ENCODE results near the gene NCAM1. TPM values are rescaled to one million over a fixed set of nuclear protein-coding genes. Genes with fewer than 3 reads are reported as not detected.

Gene NCAM1
- total RNA-seq, 1 experiment from 2014 or later = 5.9 TPM

DNA sequence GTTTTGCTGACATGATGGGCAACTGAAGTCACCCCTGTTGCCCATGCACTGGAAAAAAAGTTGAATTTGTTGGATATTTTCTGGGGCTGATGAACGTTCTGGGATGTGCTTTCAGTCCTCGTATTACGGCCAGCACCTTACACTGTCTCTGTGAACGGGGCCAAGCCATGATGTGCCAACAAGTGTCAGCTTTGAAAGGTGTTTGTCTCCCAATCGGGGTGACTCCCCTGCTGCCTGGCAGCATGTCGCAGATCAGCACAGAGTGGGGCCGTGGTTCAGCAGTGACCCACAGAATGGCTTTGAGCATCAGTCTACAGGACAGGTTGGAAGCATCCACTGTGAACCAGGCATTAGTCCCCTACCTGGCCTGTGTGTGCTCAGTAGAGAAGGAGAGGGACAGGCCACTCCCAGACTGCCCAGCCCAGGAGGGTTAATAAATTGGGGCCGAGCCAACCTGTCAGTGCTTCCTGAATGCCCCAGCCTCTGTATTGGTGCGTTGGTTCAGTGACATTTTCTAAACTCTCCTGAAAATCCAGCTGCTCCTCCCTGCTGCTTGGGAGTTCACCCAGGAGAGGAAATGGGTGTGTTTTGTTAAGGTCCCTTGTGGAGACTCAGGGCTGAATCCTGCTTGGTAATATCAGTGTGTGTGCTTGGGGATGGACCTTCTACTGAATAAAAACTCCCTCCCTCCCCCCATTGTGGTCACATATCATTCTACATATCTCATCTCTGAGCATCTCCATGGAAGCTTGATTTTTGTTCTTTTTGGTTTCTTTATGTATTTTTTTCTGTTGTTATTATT lies 302.4 kb downstream of the NCAM1 start (continued):
- TF ChIP-seq, protein P1, sequence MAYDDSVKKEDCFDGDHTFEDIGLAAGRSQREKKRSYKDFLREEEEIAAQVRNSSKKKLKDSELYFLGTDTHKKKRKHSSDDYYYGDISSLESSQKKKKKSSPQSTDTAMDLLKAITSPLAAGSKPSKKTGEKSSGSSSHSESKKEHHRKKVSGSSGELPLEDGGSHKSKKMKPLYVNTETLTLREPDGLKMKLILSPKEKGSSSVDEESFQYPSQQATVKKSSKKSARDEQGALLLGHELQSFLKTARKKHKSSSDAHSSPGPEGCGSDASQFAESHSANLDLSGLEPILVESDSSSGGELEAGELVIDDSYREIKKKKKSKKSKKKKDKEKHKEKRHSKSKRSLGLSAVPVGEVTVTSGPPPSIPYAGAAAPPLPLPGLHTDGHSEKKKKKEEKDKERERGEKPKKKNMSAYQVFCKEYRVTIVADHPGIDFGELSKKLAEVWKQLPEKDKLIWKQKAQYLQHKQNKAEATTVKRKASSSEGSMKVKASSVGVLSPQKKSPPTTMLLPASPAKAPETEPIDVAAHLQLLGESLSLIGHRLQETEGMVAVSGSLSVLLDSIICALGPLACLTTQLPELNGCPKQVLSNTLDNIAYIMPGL (CRISPR knock-in tag; IDR thresholded peaks at IDR 0.05) = no peak
- no peak for TF ChIP-seq ZNF121 (CRISPR knock-in tag; IDR thresholded peaks at IDR 0.05)

DNA sequence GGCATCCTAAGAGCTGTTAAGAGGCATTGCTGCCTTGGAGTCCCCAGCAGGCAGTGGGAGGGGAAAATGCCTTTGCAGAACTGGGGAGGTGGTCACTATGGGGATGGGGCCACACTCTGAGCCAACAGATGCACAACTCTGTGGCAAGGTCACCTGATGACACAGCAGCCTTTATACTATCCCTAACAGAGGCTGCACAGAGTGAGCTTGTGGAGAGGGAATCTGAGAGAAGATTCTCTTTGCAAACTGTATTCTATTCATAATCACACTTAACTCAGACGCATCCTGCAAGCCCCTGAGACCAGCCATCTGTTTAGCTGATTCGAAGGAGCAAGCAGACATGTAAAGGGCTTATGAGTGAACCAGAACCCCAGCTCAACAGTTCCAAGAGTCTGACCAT lies 304.1 kb downstream of the NCAM1 start:
- ChIA-PET POLR2A (no interaction called here), CTCF (interaction anchor here (1.0 kb wide), 1 partner anchor 467 kb away, joined by 3 read pairs; no protein-coding TSS in a partner anchor)
- no peak for TF ChIP-seq NFYB (CRISPR knock-in tag; conservative IDR thresholded peaks at IDR 0.05; ENCODE audit: low read depth)
- TF ChIP-seq NFE2L1 (CRISPR knock-in tag; IDR thresholded peaks at IDR 0.05) = no peak
- no peak for TF ChIP-seq RELA (CRISPR knock-in tag; IDR thresholded peaks at IDR 0.05; ENCODE audit: borderline replicate concordance)
- no peak for TF ChIP-seq ATF1 (CRISPR knock-in tag; IDR thresholded peaks at IDR 0.05)
- TF ChIP-seq, protein P2, sequence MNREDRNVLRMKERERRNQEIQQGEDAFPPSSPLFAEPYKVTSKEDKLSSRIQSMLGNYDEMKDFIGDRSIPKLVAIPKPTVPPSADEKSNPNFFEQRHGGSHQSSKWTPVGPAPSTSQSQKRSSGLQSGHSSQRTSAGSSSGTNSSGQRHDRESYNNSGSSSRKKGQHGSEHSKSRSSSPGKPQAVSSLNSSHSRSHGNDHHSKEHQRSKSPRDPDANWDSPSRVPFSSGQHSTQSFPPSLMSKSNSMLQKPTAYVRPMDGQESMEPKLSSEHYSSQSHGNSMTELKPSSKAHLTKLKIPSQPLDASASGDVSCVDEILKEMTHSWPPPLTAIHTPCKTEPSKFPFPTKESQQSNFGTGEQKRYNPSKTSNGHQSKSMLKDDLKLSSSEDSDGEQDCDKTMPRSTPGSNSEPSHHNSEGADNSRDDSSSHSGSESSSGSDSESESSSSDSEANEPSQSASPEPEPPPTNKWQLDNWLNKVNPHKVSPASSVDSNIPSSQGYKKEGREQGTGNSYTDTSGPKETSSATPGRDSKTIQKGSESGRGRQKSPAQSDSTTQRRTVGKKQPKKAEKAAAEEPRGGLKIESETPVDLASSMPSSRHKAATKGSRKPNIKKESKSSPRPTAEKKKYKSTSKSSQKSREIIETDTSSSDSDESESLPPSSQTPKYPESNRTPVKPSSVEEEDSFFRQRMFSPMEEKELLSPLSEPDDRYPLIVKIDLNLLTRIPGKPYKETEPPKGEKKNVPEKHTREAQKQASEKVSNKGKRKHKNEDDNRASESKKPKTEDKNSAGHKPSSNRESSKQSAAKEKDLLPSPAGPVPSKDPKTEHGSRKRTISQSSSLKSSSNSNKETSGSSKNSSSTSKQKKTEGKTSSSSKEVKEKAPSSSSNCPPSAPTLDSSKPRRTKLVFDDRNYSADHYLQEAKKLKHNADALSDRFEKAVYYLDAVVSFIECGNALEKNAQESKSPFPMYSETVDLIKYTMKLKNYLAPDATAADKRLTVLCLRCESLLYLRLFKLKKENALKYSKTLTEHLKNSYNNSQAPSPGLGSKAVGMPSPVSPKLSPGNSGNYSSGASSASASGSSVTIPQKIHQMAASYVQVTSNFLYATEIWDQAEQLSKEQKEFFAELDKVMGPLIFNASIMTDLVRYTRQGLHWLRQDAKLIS (CRISPR knock-in tag; IDR thresholded peaks at IDR 0.05; ENCODE audit: borderline replicate concordance) = no peak
- TF ChIP-seq, protein P3, sequence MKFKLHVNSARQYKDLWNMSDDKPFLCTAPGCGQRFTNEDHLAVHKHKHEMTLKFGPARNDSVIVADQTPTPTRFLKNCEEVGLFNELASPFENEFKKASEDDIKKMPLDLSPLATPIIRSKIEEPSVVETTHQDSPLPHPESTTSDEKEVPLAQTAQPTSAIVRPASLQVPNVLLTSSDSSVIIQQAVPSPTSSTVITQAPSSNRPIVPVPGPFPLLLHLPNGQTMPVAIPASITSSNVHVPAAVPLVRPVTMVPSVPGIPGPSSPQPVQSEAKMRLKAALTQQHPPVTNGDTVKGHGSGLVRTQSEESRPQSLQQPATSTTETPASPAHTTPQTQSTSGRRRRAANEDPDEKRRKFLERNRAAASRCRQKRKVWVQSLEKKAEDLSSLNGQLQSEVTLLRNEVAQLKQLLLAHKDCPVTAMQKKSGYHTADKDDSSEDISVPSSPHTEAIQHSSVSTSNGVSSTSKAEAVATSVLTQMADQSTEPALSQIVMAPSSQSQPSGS (CRISPR knock-in tag; IDR thresholded peaks at IDR 0.05; ENCODE audit: borderline replicate concordance, low read depth) = no peak
- TF ChIP-seq ETV6 (CRISPR knock-in tag; IDR thresholded peaks at IDR 0.05) = no peak
- TF ChIP-seq, protein P4, sequence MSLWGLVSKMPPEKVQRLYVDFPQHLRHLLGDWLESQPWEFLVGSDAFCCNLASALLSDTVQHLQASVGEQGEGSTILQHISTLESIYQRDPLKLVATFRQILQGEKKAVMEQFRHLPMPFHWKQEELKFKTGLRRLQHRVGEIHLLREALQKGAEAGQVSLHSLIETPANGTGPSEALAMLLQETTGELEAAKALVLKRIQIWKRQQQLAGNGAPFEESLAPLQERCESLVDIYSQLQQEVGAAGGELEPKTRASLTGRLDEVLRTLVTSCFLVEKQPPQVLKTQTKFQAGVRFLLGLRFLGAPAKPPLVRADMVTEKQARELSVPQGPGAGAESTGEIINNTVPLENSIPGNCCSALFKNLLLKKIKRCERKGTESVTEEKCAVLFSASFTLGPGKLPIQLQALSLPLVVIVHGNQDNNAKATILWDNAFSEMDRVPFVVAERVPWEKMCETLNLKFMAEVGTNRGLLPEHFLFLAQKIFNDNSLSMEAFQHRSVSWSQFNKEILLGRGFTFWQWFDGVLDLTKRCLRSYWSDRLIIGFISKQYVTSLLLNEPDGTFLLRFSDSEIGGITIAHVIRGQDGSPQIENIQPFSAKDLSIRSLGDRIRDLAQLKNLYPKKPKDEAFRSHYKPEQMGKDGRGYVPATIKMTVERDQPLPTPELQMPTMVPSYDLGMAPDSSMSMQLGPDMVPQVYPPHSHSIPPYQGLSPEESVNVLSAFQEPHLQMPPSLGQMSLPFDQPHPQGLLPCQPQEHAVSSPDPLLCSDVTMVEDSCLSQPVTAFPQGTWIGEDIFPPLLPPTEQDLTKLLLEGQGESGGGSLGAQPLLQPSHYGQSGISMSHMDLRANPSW (CRISPR knock-in tag; conservative IDR thresholded peaks at IDR 0.05; ENCODE audit: low read depth) = no peak
- TF ChIP-seq, protein P5, sequence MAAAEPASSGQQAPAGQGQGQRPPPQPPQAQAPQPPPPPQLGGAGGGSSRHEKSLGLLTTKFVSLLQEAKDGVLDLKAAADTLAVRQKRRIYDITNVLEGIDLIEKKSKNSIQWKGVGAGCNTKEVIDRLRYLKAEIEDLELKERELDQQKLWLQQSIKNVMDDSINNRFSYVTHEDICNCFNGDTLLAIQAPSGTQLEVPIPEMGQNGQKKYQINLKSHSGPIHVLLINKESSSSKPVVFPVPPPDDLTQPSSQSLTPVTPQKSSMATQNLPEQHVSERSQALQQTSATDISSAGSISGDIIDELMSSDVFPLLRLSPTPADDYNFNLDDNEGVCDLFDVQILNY (CRISPR knock-in tag; IDR thresholded peaks at IDR 0.05) = no peak
- TF ChIP-seq, protein P6, sequence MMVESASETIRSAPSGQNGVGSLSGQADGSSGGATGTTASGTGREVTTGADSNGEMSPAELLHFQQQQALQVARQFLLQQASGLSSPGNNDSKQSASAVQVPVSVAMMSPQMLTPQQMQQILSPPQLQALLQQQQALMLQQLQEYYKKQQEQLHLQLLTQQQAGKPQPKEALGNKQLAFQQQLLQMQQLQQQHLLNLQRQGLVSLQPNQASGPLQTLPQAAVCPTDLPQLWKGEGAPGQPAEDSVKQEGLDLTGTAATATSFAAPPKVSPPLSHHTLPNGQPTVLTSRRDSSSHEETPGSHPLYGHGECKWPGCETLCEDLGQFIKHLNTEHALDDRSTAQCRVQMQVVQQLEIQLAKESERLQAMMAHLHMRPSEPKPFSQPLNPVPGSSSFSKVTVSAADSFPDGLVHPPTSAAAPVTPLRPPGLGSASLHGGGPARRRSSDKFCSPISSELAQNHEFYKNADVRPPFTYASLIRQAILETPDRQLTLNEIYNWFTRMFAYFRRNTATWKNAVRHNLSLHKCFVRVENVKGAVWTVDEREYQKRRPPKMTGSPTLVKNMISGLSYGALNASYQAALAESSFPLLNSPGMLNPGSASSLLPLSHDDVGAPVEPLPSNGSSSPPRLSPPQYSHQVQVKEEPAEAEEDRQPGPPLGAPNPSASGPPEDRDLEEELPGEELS (CRISPR knock-in tag; IDR thresholded peaks at IDR 0.05) = no peak
- TF ChIP-seq, protein P7, sequence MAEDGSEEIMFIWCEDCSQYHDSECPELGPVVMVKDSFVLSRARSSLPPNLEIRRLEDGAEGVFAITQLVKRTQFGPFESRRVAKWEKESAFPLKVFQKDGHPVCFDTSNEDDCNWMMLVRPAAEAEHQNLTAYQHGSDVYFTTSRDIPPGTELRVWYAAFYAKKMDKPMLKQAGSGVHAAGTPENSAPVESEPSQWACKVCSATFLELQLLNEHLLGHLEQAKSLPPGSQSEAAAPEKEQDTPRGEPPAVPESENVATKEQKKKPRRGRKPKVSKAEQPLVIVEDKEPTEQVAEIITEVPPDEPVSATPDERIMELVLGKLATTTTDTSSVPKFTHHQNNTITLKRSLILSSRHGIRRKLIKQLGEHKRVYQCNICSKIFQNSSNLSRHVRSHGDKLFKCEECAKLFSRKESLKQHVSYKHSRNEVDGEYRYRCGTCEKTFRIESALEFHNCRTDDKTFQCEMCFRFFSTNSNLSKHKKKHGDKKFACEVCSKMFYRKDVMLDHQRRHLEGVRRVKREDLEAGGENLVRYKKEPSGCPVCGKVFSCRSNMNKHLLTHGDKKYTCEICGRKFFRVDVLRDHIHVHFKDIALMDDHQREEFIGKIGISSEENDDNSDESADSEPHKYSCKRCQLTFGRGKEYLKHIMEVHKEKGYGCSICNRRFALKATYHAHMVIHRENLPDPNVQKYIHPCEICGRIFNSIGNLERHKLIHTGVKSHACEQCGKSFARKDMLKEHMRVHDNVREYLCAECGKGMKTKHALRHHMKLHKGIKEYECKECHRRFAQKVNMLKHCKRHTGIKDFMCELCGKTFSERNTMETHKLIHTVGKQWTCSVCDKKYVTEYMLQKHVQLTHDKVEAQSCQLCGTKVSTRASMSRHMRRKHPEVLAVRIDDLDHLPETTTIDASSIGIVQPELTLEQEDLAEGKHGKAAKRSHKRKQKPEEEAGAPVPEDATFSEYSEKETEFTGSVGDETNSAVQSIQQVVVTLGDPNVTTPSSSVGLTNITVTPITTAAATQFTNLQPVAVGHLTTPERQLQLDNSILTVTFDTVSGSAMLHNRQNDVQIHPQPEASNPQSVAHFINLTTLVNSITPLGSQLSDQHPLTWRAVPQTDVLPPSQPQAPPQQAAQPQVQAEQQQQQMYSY (CRISPR knock-in tag; IDR thresholded peaks at IDR 0.05) = no peak
- TF ChIP-seq ZNF263 (CRISPR knock-in tag; IDR thresholded peaks at IDR 0.05; ENCODE audit: low read depth) = no peak
- no peak for TF ChIP-seq MYBL2 (CRISPR knock-in tag; IDR thresholded peaks at IDR 0.05)
- Mint-ChIP-seq H3K27ac (no peak overlapping the region), H3K4me1 (peaks cover 2% of the 10 kb centered on the region; the same call in 1 of the 2 replicates), H3K9me3 (no peaks in the 10 kb centered on the region), H3K36me3 (no peaks in the 10 kb centered on the region), H3K4me3 (no peak overlapping the region), H3K27me3 (ENCODE audit: low read depth) (no peaks in the 10 kb centered on the region; the same call in 1 of the 2 replicates)
- no peak for ATAC-seq
- DNase-seq (ENCODE audit: low spot score) = no peak
